Upper lobe of left lung (tissue), 6 donors: ENCODE measurements around the gene SLC12A7. TPM values are rescaled to one million over a fixed set of nuclear protein-coding genes. Genes with fewer than 3 reads are reported as not detected.

ENCODE experiments used
- ATAC-seq, 2 donors: fragments of 200-7000 bp; cut with Tn5 transposase; one replicate each; pipeline ENCODE4 v1.9.1; 2022; ENCODE audit warnings: mild to moderate bottlenecking in 2 of 2, moderate library complexity in 2 of 2; ENCODE audit not compliant: low FRiP score in 2 of 2
- DNase-seq, 2 donors: peaks; one replicate each; pipeline ENCODE4 v3.0.0-alpha.2; 2019 to 2020
- H3K27ac ChIP-seq, 4 donors: fragments of 200-600 bp; sonication (generic); one replicate each; pipeline ENCODE4 v1.5.1; 2016 to 2019
- H3K27me3 ChIP-seq, 4 donors: fragments of 200-600 bp; sonication (generic); one replicate each; pipeline ENCODE4 v1.5.1; 2017 to 2019
- H3K36me3 ChIP-seq, 4 donors: fragments of 200-600 bp; sonication (generic); one replicate each; pipeline ENCODE4 v1.5.1; 2016 to 2019
- H3K4me1 ChIP-seq, 4 donors: fragments of 200-600 bp; sonication (generic); one replicate each; pipeline ENCODE4 v1.5.1; 2018 to 2019
- H3K4me3 ChIP-seq, 4 donors: fragments of 200-600 bp; sonication (generic); one replicate each; pipeline ENCODE4 v1.5.1; 2017 to 2019; ENCODE audit warnings: mild to moderate bottlenecking in 2 of 4, moderate library complexity in 1 of 4
- H3K9me3 ChIP-seq, 4 donors: fragments of 200-600 bp; sonication (generic); one replicate each; pipeline ENCODE4 v1.5.1; 2018 to 2019
- CTCF ChIP-seq, 6 experiments: fragments of 450-650 bp in 4 of 6; fragments of 200-600 bp in 2 of 6; sonication (generic) in 2 of 6; IDR thresholded peaks; one replicate each; pipeline ENCODE4 v1.5.1; 2016 to 2019; ENCODE audit warnings: antibody characterized with exemption in 6 of 6
- EP300 ChIP-seq, 4 donors: sonication (generic); formaldehyde crosslinking; IDR thresholded peaks; one replicate each; pipeline ENCODE4 v1.5.1; 2017; ENCODE audit warnings: antibody characterized with exemption in 4 of 4, control low read depth in 2 of 4
- POLR2A ChIP-seq, 4 donors: fragments of 450-650 bp; IDR thresholded peaks; one replicate each; pipeline ENCODE4 v1.5.1; 2016 to 2017; ENCODE audit warnings: antibody characterized with exemption in 4 of 4, mild to moderate bottlenecking in 2 of 4
- POLR2AphosphoS5 ChIP-seq, 2 donors: sonication (generic); formaldehyde crosslinking; IDR thresholded peaks; one replicate each; pipeline ENCODE4 v1.5.1; 2017; ENCODE audit warnings: antibody characterized with exemption in 2 of 2
- WGBS, 2 donors: methylation state at CpG; one replicate each; pipeline ENCODE4 v1.1.5; 2017 to 2018; 5-methylcytosine and 5-hydroxymethylcytosine counted together
- total RNA-seq, 6 donors: library from RNA; depleted of rRNA in 4 of 6; stranded (reverse); fragments of >200 nt in 4 of 6; gene quantifications; one replicate each; pipeline versions ENCODE4 v1.1.0 to v1.2.1, GENCODE V29; 2016 to 2021
- donor health status: DM: no; HTN: no; CAD: no; lungs with moderate emphysema.
- donor health status: DM: no; HTN: yes; CAD: no; lungs with severe emphysema.

Gene SLC12A7
- total RNA-seq, 6 donors from 2014 or later, result 31.3 to 138 (median 48.5) TPM

- no peak for TF ChIP-seq EP300 (IDR thresholded peaks at IDR 0.05)
- no peak for TF ChIP-seq CTCF (IDR thresholded peaks at IDR 0.05)
- no peak for TF ChIP-seq POLR2AphosphoS5 (IDR thresholded peaks at IDR 0.05)
- no peak for TF ChIP-seq POLR2A (IDR thresholded peaks at IDR 0.05)
- WGBS, 2 donors, result 75 to 76% methylated on average over 35 to 39 of the region's 39 CpGs
- peak overlapping the region in 1 of 4 donors; percentile 16 for H3K4me3 ChIP-seq
- ATAC-seq (peak in 1 of 2 donors; percentile 7), DNase-seq (peak in 1 of 2 donors; percentile 80)
- peak overlapping the region in 3 of 4 donors; percentile 73 to 89 (median 87) for H3K27ac ChIP-seq
- H3K36me3 ChIP-seq, result no peaks in the 10 kb centered on the region
- peaks cover 45 to 80% (median 52%) of the 10 kb centered on the region in 4 donors for H3K4me1 ChIP-seq
- H3K27me3 ChIP-seq, result no peaks in the 10 kb centered on the region
- H3K9me3 ChIP-seq, result no peaks in the 10 kb centered on the region
These were observed 3.6 kb downstream of the SLC12A7 start for GRCh38 chr5:1108023-1108864.

- H3K4me1 ChIP-seq, result peaks cover 53 to 89% (median 61%) of the 10 kb centered on the region in 4 donors
- no peak for TF ChIP-seq CTCF (IDR thresholded peaks at IDR 0.05)
- TF ChIP-seq EP300 (IDR thresholded peaks at IDR 0.05), result no peak
- no peak for TF ChIP-seq POLR2AphosphoS5 (IDR thresholded peaks at IDR 0.05)
- no peak for TF ChIP-seq POLR2A (IDR thresholded peaks at IDR 0.05)
- no peaks in the 10 kb centered on the region for H3K27me3 ChIP-seq
- H3K4me3 ChIP-seq, result no peak overlapping the region
- peak overlapping the region in 2 of 4 donors; percentile 73 to 79 for H3K27ac ChIP-seq
- no peaks in the 10 kb centered on the region for H3K36me3 ChIP-seq
- peak in 1 of 2 donors; percentile 76 for DNase-seq
- no peaks in the 10 kb centered on the region for H3K9me3 ChIP-seq
- 65 to 74% methylated on average over 13 to 26 of the region's 26 CpGs for WGBS, 2 donors
- no peak for ATAC-seq
These were observed 4.5 kb downstream of the SLC12A7 start for GRCh38 chr5:1107167-1108022.

GRCh38 chr5:1106385-1107166 lies 5.3 kb downstream of the SLC12A7 start:
- Histone ChIP-seq H3K27ac (peak overlapping the region in 1 of 4 donors; percentile 79), H3K36me3 (no peaks in the 10 kb centered on the region), H3K27me3 (no peaks in the 10 kb centered on the region), H3K4me3 (no peak overlapping the region), H3K9me3 (no peaks in the 10 kb centered on the region), H3K4me1 (peaks cover 61 to 93% (median 68%) of the 10 kb centered on the region in 4 donors)
- TF ChIP-seq POLR2A (IDR thresholded peaks at IDR 0.05) (no peak), POLR2AphosphoS5 (IDR thresholded peaks at IDR 0.05) (no peak), EP300 (IDR thresholded peaks at IDR 0.05) (no peak), CTCF (IDR thresholded peaks at IDR 0.05) (no peak)
- 71 to 81% methylated on average over 21 to 23 of the region's 23 CpGs for WGBS, 2 donors
- peak in 1 of 2 donors; percentile 64 for DNase-seq
- ATAC-seq, result no peak

GRCh38 chr5:1105350-1106265 lies 6.3 kb downstream of the SLC12A7 start:
- ATAC-seq, result peak in 1 of 2 donors; percentile 19
- Histone ChIP-seq H3K36me3 (no peaks in the 10 kb centered on the region), H3K27ac (peak overlapping the region in 2 of 4 donors; percentile 74 to 79), H3K4me3 (no peak overlapping the region), H3K4me1 (peaks cover 67 to 98% (median 68%) of the 10 kb centered on the region in 4 donors), H3K9me3 (no peaks in the 10 kb centered on the region), H3K27me3 (no peaks in the 10 kb centered on the region)
- peak in 1 of 2 donors; percentile 73 for DNase-seq
- WGBS, 2 donors, result 37 to 53% methylated on average over 9 to 19 of the region's 19 CpGs
- TF ChIP-seq POLR2A (IDR thresholded peaks at IDR 0.05) (no peak), POLR2AphosphoS5 (IDR thresholded peaks at IDR 0.05) (no peak), CTCF (IDR thresholded peaks at IDR 0.05) (no peak)
